ENCODE measurements around the gene UNC50.

UNC50 gene

GRCh38 chr2:98569197-98569793, 39.1 kb upstream of the UNC50 start:
- peak; percentile 80 for DNase-seq (ENCODE audit: extremely low spot score)
- ChIA-PET CTCF (interaction anchor here (0.8 to 5.4 kb wide), 22 partner anchors 9 to 572 kb away, joined by 3 to 54 read pairs (median 4); no protein-coding TSS in a partner anchor), POLR2A (no interaction called here)
- peak; percentile 83 for TF ChIP-seq CTCF (IDR thresholded peaks at IDR 0.05; ENCODE audit: control extremely low read depth, extremely low read depth, low read depth, missing control alignments)

DNA sequence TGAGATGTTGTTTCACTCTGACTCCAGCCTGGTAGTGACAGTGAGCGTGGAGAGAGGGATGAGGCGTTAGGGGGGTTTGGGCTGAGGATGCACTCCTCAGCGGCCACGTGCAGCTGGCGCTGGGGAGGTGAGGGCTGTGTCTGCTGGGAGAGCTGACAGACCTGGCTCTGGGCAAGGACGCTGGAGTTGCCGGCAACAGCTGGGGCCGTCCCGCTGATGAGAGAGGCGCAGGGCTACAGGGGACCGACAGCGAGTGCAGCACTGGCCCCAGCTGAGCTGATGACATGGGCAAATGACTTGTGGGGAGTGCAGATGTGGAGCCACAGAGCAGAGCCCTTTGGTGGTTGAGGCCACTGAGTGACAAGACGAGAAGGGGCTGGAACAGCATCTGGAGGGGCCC, 38.5 kb upstream of the UNC50 start:
- TF ChIP-seq CTCF (IDR thresholded peaks at IDR 0.05; ENCODE audit: control extremely low read depth, extremely low read depth, low read depth, missing control alignments): no peak
- ChIA-PET POLR2A (no interaction called here), CTCF (interaction anchor here (1.0 to 5.4 kb wide), 3 partner anchors 8 to 28 kb away, joined by 3 to 54 read pairs (median 30); no protein-coding TSS in a partner anchor)

DNA sequence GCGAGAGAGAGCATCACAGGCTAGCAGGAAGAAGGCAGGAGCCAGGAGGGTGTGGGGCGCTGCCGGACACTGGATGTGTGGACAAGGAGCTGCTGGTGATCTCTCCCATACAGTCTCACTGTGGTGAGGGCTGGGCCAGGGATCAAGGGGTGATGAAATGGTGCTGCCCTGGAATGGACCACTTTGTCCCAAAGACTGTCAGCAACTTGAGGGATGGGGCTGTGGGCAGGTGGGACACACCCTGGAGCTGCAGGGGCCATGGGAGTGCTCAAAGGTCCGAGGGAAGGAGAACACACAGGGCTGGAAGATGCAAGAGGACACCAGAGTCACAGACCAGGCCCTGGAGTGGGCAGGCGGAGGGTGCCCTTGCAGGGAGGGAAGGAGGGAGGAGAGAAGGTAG, 38.0 kb upstream of the UNC50 start:
- no peak for TF ChIP-seq CTCF (IDR thresholded peaks at IDR 0.05; ENCODE audit: control extremely low read depth, extremely low read depth, low read depth, missing control alignments)
- POLR2A ChIA-PET: no interaction called here
- CTCF ChIA-PET: interaction anchor here (1.0 to 5.4 kb wide), 4 partner anchors 8 to 32 kb away, joined by 3 to 54 read pairs (median 16); no protein-coding TSS in a partner anchor
- DNase-seq (ENCODE audit: extremely low spot score): no peak

More for the DNA sequence above, 38.5 kb upstream of the UNC50 start:
- no peak for DNase-seq (ENCODE audit: extremely low spot score)

DNA sequence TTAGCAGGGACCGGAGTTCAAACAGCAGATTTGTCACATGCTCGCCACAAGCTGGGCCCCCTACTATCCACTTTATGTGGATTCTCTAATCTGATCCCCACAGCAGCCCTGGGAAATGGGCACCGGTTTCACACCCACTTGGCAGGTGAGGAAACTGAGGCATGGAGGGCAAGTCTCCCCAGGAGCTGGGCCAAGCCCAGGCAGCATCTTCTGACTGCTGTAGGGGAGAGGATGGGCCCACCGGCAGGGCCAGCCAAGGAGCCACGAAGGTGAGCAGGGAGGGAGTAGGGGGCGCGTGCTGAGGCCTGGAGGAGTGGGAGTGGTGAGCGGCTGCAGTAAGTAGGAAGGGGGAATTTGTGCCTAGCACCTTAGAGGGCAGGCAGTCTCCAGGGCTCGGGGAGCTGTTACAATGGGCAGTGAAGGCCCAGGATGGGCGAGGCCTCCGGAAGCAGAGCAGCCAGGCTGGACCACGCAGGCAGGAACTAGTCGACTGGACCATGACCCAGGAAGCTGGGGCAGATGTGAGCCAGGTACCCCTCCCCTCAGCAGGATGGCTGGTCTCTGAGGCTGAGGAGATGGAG, 37.2 kb upstream of the UNC50 start:
- no peak for TF ChIP-seq CTCF (IDR thresholded peaks at IDR 0.05; ENCODE audit: control extremely low read depth, extremely low read depth, low read depth, missing control alignments)
- DNase-seq (ENCODE audit: extremely low spot score): no peak
- ChIA-PET POLR2A (interaction anchor here (0.7 kb wide), 1 partner anchor 159 kb away, joined by 3 read pairs; no protein-coding TSS in a partner anchor), CTCF (interaction anchor here (0.9 to 5.4 kb wide), 4 partner anchors 7 to 31 kb away, joined by 3 to 54 read pairs (median 16); no protein-coding TSS in a partner anchor)

- TF ChIP-seq CTCF (IDR thresholded peaks at IDR 0.05; ENCODE audit: control extremely low read depth, extremely low read depth, low read depth, missing control alignments): no peak
- no peak for DNase-seq (ENCODE audit: extremely low spot score)
- CTCF ChIA-PET: interaction anchor here (0.9 to 5.4 kb wide), 3 partner anchors 12 to 14 kb away, joined by 3 to 54 read pairs (median 3); no protein-coding TSS in a partner anchor
- POLR2A ChIA-PET: interaction anchor here (0.7 kb wide), 1 partner anchor 160 kb away, joined by 3 read pairs; no protein-coding TSS in a partner anchor
Observed at GRCh38 chr2:98571796-98572195, 36.6 kb upstream of the UNC50 start.

DNA sequence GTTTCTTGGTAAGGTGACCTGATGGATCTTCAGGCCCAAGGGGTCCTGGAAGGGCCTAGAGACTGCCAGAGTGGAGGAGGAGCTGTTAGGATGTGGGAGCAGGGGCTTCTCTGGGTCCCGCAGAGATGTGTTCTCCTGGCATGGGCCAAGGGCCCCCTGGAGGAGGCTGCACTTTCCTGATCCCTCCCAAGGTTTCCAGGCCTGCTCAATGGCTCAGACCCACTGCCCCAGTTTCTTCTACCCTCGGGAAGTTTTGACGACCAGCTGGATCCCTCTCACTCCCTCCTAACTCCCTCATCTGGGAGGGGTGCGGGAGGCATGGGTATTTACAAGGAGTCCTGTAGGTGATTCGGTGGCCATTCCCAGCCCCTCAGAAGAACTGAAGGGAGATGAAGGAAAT, 36.2 kb upstream of the UNC50 start:
- DNase-seq (ENCODE audit: extremely low spot score): no peak
- TF ChIP-seq CTCF (IDR thresholded peaks at IDR 0.05; ENCODE audit: control extremely low read depth, extremely low read depth, low read depth, missing control alignments): no peak
- ChIA-PET POLR2A (interaction anchor here (0.7 kb wide), 1 partner anchor 160 kb away, joined by 3 read pairs; no protein-coding TSS in a partner anchor), CTCF (interaction anchor here (1.3 to 5.4 kb wide), 3 partner anchors 11 to 159 kb away, joined by 3 to 54 read pairs (median 4); no protein-coding TSS in a partner anchor)

Measured in GM10248 (cell line).